Neural progenitor cell (in vitro differentiated cells): ENCODE data around the gene LMCD1. TPM values are rescaled to one million over a fixed set of nuclear protein-coding genes. Genes with fewer than 3 reads are reported as not detected.

ENCODE experiments used
- DNase-seq: peaks from one replicate; pipeline ENCODE4 v3.0.0-alpha.2; 2016; ENCODE audit warnings: low spot score
- H2AFZ ChIP-seq: fragments of 200-600 bp; sonication (generic); replicated peaks from 2 replicates; pipeline ENCODE4 v1.6.1; 2016; ENCODE audit warnings: antibody characterized with exemption
- H3F3A ChIP-seq: fragments of 200-600 bp; sonication (generic); 2 replicates; pipeline ENCODE4 v1.6.1; 2016; ENCODE audit warnings: antibody characterized with exemption, low read depth
- H3K27ac ChIP-seq: fragments of 200-600 bp; sonication (generic); 2 replicates; pipeline ENCODE4 v1.5.1; 2016; ENCODE audit warnings: mild to moderate bottlenecking
- H3K27me3 ChIP-seq: fragments of 200-600 bp; sonication (generic); 2 replicates; pipeline ENCODE4 v1.6.1; 2016; ENCODE audit warnings: mild to moderate bottlenecking, moderate library complexity
- H3K36me3 ChIP-seq: fragments of 200-600 bp; sonication (generic); 2 replicates; pipeline ENCODE4 v1.5.1; 2016
- H3K4me1 ChIP-seq: fragments of 200-600 bp; sonication (generic); 2 replicates; pipeline ENCODE4 v1.6.1; 2016; ENCODE audit warnings: mixed run types
- H3K4me2 ChIP-seq: fragments of 200-600 bp; sonication (generic); 2 replicates; pipeline ENCODE4 v1.6.1; 2016
- H3K4me3 ChIP-seq: fragments of 200-600 bp; sonication (generic); 2 replicates; pipeline ENCODE4 v1.5.1; 2016
- H3K79me2 ChIP-seq: fragments of 200-600 bp; sonication (generic); 2 replicates; pipeline ENCODE4 v1.6.1; 2016; ENCODE audit warnings: low read depth
- H3K9ac ChIP-seq: fragments of 200-600 bp; sonication (generic); 2 replicates; pipeline ENCODE4 v1.6.1; 2016
- H3K9me3 ChIP-seq: fragments of 200-600 bp; sonication (generic); 2 replicates; pipeline ENCODE4 v1.5.1; 2016; ENCODE audit warnings: low read depth
- H4K20me1 ChIP-seq: fragments of 200-600 bp; sonication (generic); 2 replicates; pipeline ENCODE4 v1.6.1; 2016; ENCODE audit warnings: low read depth
- H3K27ac Mint-ChIP-seq: 3 replicates; pipeline ENCODE4 v1.8.0; 2021; ENCODE audit warnings: mixed read lengths
- H3K27me3 Mint-ChIP-seq: 2 replicates; pipeline ENCODE4 v1.8.0; 2022; ENCODE audit warnings: low read depth, mild to moderate bottlenecking, inconsistent platforms, moderate library complexity, mixed read lengths; ENCODE audit not compliant: insufficient read depth
- H3K36me3 Mint-ChIP-seq: 3 replicates; pipeline ENCODE4 v1.8.0; 2021; ENCODE audit warnings: mixed read lengths
- H3K4me1 Mint-ChIP-seq: 3 replicates; pipeline ENCODE4 v1.8.0; 2021; ENCODE audit warnings: mixed read lengths
- H3K4me3 Mint-ChIP-seq: 3 replicates; pipeline ENCODE4 v1.8.0; 2021; ENCODE audit warnings: mild to moderate bottlenecking, moderate library complexity, mixed read lengths
- H3K9me3 Mint-ChIP-seq: 3 replicates; pipeline ENCODE4 v1.8.0; 2020; ENCODE audit warnings: mixed read lengths
- CTCF ChIP-seq: fragments of 200-600 bp; sonication (generic); IDR thresholded peaks from 2 replicates; pipeline ENCODE4 v1.5.1; 2017; ENCODE audit warnings: antibody characterized with exemption, mild to moderate bottlenecking
- EZH2 ChIP-seq: fragments of 200-600 bp; sonication (generic); IDR thresholded peaks from 2 replicates; pipeline ENCODE4 v1.6.1; 2017; ENCODE audit warnings: antibody characterized with exemption, mild to moderate bottlenecking, moderate library complexity
- EZH2phosphoT487 ChIP-seq: fragments of 200-600 bp; sonication (generic); IDR thresholded peaks from 2 replicates; pipeline ENCODE4 v1.6.1; 2017; ENCODE audit warnings: antibody characterized with exemption
- total RNA-seq: library from RNA; depleted of rRNA; stranded (reverse); fragments of >200 nt; gene quantifications from 2 replicates; pipeline ENCODE4 v1.2.3, GENCODE V29; 2015; ENCODE audit warnings: low replicate concordance

Gene LMCD1
- total RNA-seq, 1 donor from 2014 or later, result not detected

- TF ChIP-seq EZH2 (no peak), EZH2phosphoT487 (no peak), CTCF (no peak)
- no peak overlapping the region for H3K4me3 Mint-ChIP-seq
- Histone ChIP-seq H2AFZ (no peak overlapping the region), H3K4me2 (no peak overlapping the region), H4K20me1 (no peaks in the 10 kb centered on the region), H3F3A (no peaks in the 10 kb centered on the region), H3K4me1 (no peaks in the 10 kb centered on the region), H3K27me3 (no peaks in the 10 kb centered on the region), H3K27ac (no peak overlapping the region), H3K4me3 (no peak overlapping the region), H3K79me2 (no peaks in the 10 kb centered on the region), H3K36me3 (no peaks in the 10 kb centered on the region), H3K9me3 (no peaks in the 10 kb centered on the region), H3K9ac (no peak overlapping the region)
- peaks cover 2% of the 10 kb centered on the region for H3K27me3 Mint-ChIP-seq
- H3K27ac Mint-ChIP-seq, result no peak overlapping the region
- peaks cover 2% of the 10 kb centered on the region for H3K36me3 Mint-ChIP-seq
- peaks cover 6% of the 10 kb centered on the region for H3K4me1 Mint-ChIP-seq
- no peak for DNase-seq
- H3K9me3 Mint-ChIP-seq, result peaks cover 12% of the 10 kb centered on the region
Measured at GRCh38 chr3:8617921-8618320, 116.3 kb downstream of the LMCD1 start.

- peaks cover 2% of the 10 kb centered on the region for H3K36me3 Mint-ChIP-seq
- H3K9me3 Mint-ChIP-seq, result peaks cover 12% of the 10 kb centered on the region
- H3K9me3 ChIP-seq, result no peaks in the 10 kb centered on the region
- H3K4me3 ChIP-seq, result no peak overlapping the region
- H3K9ac ChIP-seq, result no peak overlapping the region
- H3K36me3 ChIP-seq, result no peaks in the 10 kb centered on the region
- H2AFZ ChIP-seq, result no peak overlapping the region
- no peak for DNase-seq
- H3K27ac ChIP-seq, result no peak overlapping the region
- H3K27ac Mint-ChIP-seq, result no peak overlapping the region
- no peaks in the 10 kb centered on the region for H3K27me3 ChIP-seq
- TF ChIP-seq EZH2phosphoT487 (no peak), EZH2 (no peak), CTCF (no peak)
- H3F3A ChIP-seq, result no peaks in the 10 kb centered on the region
- H3K27me3 Mint-ChIP-seq, result peaks cover 2% of the 10 kb centered on the region
- no peaks in the 10 kb centered on the region for H3K79me2 ChIP-seq
- no peak overlapping the region for H3K4me2 ChIP-seq
- no peaks in the 10 kb centered on the region for H3K4me1 ChIP-seq
- no peak overlapping the region for H3K4me3 Mint-ChIP-seq
- H3K4me1 Mint-ChIP-seq, result peaks cover 12% of the 10 kb centered on the region
- H4K20me1 ChIP-seq, result no peaks in the 10 kb centered on the region
Measured at GRCh38 chr3:8618950-8619349, 117.3 kb downstream of the LMCD1 start.

GRCh38 chr3:8619548-8619947 lies 117.9 kb downstream of the LMCD1 start:
- TF ChIP-seq EZH2, result no peak
- TF ChIP-seq EZH2phosphoT487, result no peak
- no peak for TF ChIP-seq CTCF
- Histone ChIP-seq H2AFZ (no peak overlapping the region), H4K20me1 (no peaks in the 10 kb centered on the region), H3K4me3 (no peak overlapping the region), H3K4me1 (no peaks in the 10 kb centered on the region), H3K79me2 (no peaks in the 10 kb centered on the region), H3K4me2 (no peak overlapping the region), H3K27me3 (no peaks in the 10 kb centered on the region), H3K9me3 (no peaks in the 10 kb centered on the region), H3K9ac (no peak overlapping the region), H3K36me3 (no peaks in the 10 kb centered on the region), H3K27ac (no peak overlapping the region), H3F3A (no peaks in the 10 kb centered on the region)
- peaks cover 12% of the 10 kb centered on the region for H3K4me1 Mint-ChIP-seq
- H3K27me3 Mint-ChIP-seq, result peaks cover 3% of the 10 kb centered on the region
- no peak overlapping the region for H3K4me3 Mint-ChIP-seq
- peaks cover 12% of the 10 kb centered on the region for H3K9me3 Mint-ChIP-seq
- H3K27ac Mint-ChIP-seq, result no peak overlapping the region
- no peak for DNase-seq
- H3K36me3 Mint-ChIP-seq, result peaks cover 2% of the 10 kb centered on the region
